Measurements from ENCODE around the gene CARS2. TPM values are rescaled to one million over a fixed set of nuclear protein-coding genes. Genes with fewer than 3 reads are reported as not detected.

Gene CARS2
- total RNA-seq, 1 experiment from 2014 or later = 41.9 TPM

DNA sequence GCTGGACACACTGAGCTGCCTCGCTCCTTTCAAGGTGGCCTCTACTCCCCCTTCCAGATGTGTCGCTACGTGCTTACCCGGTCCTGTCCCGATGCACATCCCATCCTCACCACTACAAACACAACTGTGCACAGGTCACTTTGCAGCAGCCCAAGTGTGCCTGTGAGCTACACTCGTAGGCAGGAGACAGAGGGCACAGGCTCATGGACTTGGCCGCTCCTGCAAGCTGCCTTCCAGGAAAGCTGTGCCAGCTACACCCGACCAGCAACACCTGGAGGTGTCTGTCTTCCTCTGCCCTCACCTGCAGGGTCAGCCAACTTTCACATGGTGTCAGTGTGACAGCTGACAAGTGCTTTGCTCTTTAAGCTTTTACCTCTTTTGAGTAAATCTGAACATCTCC is 15.4 kb downstream of the CARS2 start:
- TF ChIP-seq, protein P1, sequence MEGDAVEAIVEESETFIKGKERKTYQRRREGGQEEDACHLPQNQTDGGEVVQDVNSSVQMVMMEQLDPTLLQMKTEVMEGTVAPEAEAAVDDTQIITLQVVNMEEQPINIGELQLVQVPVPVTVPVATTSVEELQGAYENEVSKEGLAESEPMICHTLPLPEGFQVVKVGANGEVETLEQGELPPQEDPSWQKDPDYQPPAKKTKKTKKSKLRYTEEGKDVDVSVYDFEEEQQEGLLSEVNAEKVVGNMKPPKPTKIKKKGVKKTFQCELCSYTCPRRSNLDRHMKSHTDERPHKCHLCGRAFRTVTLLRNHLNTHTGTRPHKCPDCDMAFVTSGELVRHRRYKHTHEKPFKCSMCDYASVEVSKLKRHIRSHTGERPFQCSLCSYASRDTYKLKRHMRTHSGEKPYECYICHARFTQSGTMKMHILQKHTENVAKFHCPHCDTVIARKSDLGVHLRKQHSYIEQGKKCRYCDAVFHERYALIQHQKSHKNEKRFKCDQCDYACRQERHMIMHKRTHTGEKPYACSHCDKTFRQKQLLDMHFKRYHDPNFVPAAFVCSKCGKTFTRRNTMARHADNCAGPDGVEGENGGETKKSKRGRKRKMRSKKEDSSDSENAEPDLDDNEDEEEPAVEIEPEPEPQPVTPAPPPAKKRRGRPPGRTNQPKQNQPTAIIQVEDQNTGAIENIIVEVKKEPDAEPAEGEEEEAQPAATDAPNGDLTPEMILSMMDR (conservative IDR thresholded peaks at IDR 0.05) = no peak
- H2AFZ ChIP-seq (ENCODE audit: low read length) = no peak overlapping the region
- no peak overlapping the region for H3K4me2 ChIP-seq (ENCODE audit: insufficient read depth, insufficient read length, low read length)
- H3K4ac ChIP-seq (ENCODE audit: low read depth, low read length) = no peak overlapping the region
- H4K8ac ChIP-seq (replicated peaks; ENCODE audit: insufficient read length, low read depth, low read length) = no peak overlapping the region
- Mint-ChIP-seq H3K36me3 (ENCODE audit: insufficient read depth in 1 of 3, low read depth in 3 of 3) (peaks cover 4 to 41% (median 29%) of the 10 kb centered on the region in 3 experiments; a peak in 6 of 7 replicates), H3K4me1 (no peaks in the 10 kb centered on the region), H3K4me3 (no peak overlapping the region; a peak in 1 of 5 replicates), H3K9me3 (no peaks in the 10 kb centered on the region), H3K27ac (peak overlapping the region in 1 of 3 experiments; percentile 72; a peak in 1 of 7 replicates), H3K27me3 (ENCODE audit: low read depth) (no peaks in the 10 kb centered on the region)
- no peak overlapping the region; the same call in 1 of the 2 replicates for H3K14ac ChIP-seq (ENCODE audit: insufficient read depth, low read length)
- H3K23ac ChIP-seq (ENCODE audit: insufficient read length, low read depth, low read length) = no peak overlapping the region
- no peak overlapping the region for H3K9ac ChIP-seq (ENCODE audit: extremely low read depth, insufficient read length, low read length)
- no CpG with 5 or more reads among the region's 8 CpGs for WGBS (ENCODE audit: extremely low coverage, insufficient read length, low lambda C conversion rate)
- H3K27ac ChIP-seq (ENCODE audit: insufficient read length, low read depth, low read length) = no peak overlapping the region
- no peaks in the 10 kb centered on the region for H3K79me1 ChIP-seq (ENCODE audit: insufficient read depth, low read depth, low read length, poor library complexity, severe bottlenecking)
- no peaks in the 10 kb centered on the region for H3K9me3 ChIP-seq (ENCODE audit: control insufficient read depth, low read depth, low read length)
- H3K23me2 ChIP-seq (ENCODE audit: insufficient read length, low read depth, low read length, poor library complexity, severe bottlenecking) = no peaks in the 10 kb centered on the region
- no peak overlapping the region for H2BK12ac ChIP-seq (ENCODE audit: insufficient read length, low read depth, low read length)
- H2BK5ac ChIP-seq (ENCODE audit: insufficient read length, low read length) = no peak overlapping the region
- no peaks in the 10 kb centered on the region for H3K27me3 ChIP-seq (ENCODE audit: insufficient read depth, low read length)
- H3K18ac ChIP-seq (ENCODE audit: insufficient read length, low read depth, low read length) = no peak overlapping the region
- no peak for DNase-seq
- no peaks in the 10 kb centered on the region for H4K20me1 ChIP-seq (ENCODE audit: control insufficient read depth, insufficient read depth, insufficient read length)
- no peak overlapping the region for H2BK120ac ChIP-seq (ENCODE audit: low read depth, low read length, poor library complexity, severe bottlenecking)
- H3K56ac ChIP-seq (ENCODE audit: insufficient read length, low read depth, low read length) = no peak overlapping the region
- H2BK20ac ChIP-seq (ENCODE audit: low read depth, low read length, poor library complexity, severe bottlenecking) = no peak overlapping the region
- H2AK5ac ChIP-seq (ENCODE audit: insufficient read length, low read length) = no peak overlapping the region
- no peaks in the 10 kb centered on the region for H3K4me1 ChIP-seq (ENCODE audit: insufficient read depth, low read length)
- no peak overlapping the region for H2BK15ac ChIP-seq (ENCODE audit: low read depth, low read length)
- H4K91ac ChIP-seq (ENCODE audit: insufficient read length, low read depth, low read length) = no peak overlapping the region
- no peaks in the 10 kb centered on the region for H3K79me2 ChIP-seq (ENCODE audit: insufficient read depth, low read length)
- H4K5ac ChIP-seq (ENCODE audit: insufficient read length, low read depth, low read length) = no peak overlapping the region
- no peak overlapping the region for H3T11ph ChIP-seq (ENCODE audit: low read length)
